ENCODE measurements around the gene MRTO4. TPM values are rescaled to one million over a fixed set of nuclear protein-coding genes. Genes with fewer than 3 reads are reported as not detected.
A peak's percentile ranks its signal among the peaks of the same experiment; 100 is the strongest.
"Not testable (repeated sequence)": the region's sequence is repeated elsewhere in the genome, so short reads cannot be mapped to it uniquely, and the experiment has no call there.

MRTO4 gene
- total RNA-seq, 2 experiments from 2014 or later = 24.8 to 28.2 TPM

DNA sequence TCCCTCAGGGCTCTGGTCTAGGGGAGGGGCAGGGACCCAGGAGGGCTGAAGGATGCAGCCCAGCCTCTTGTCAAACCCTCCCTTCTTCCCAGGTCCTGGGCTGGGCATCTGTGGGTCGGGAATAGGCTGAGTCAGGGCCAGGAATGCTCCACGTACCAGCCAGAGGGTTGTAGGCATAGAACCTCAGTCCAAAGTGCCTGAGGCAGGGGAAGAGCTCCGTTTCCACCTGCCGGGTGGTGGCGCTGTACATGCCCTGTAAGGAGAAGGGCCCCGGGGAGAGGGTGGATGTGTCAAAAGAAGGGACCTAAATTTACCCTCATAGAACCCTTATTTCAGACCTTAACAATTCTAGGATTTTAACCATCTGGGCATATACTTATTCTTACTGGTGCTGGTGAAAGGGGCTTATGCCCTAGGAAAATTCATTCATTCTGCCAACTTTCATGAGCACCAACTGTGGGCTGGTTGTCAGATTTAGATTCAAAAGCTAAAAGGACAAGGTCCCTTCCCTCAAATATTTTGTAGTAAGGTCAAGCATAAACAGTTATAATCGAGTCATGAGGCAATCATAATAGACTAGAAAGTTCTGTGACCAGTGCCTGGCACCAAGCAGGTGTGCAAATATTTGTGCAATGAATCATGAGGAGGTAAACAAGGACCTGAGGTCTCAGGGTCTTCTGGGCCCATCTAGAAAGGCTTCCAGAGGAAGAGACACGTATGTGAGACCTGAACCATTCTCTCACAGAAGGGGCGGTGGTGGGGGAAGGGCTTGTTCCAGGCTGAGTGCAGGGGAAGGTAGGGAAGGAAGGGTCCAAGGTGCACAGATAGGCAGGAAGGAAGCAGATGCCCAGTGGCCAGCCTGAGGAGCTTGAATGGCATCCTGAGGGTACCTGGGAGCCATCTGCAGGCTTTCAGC is 18.1 kb downstream of the MRTO4 start:
- DNase-seq; ATAC-seq (ENCODE audit: low read depth); H3K4me3 Mint-ChIP-seq; POLR2A ChIA-PET; H3K9me3 Mint-ChIP-seq; H3K27ac Mint-ChIP-seq; H3K36me3 Mint-ChIP-seq; H3K4me1 Mint-ChIP-seq: not testable (repeated sequence)
- H3K27me3 Mint-ChIP-seq = peaks cover 32% of the 10 kb centered on the region

GRCh38 chr1:19270343-19270730 is 18.7 kb downstream of the MRTO4 start:
- H3K27me3 Mint-ChIP-seq = peaks cover 34% of the 10 kb centered on the region
- ATAC-seq (ENCODE audit: low read depth); H3K27ac Mint-ChIP-seq; H3K9me3 Mint-ChIP-seq; H3K4me1 Mint-ChIP-seq; H3K4me3 Mint-ChIP-seq; H3K36me3 Mint-ChIP-seq; POLR2A ChIA-PET; DNase-seq: not testable (repeated sequence)

DNA sequence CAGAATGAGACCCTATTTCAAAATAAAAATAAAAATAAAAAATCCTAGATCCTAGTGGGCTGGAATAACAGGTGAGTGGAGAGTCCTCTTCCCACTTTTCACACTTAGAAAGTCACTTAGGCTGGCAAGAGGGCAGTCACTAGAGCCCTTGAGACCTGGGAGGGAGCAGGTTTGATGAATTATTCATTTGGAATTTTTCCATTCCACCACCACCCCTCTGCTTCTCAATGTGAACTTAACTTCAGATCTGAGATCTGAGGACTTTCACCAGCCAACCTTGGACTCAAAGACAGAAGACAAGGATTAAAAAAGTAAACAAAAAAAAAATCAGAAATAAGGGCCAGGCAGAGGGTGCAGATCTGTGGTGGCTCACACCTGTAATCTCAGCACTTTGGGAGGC is 20.5 kb downstream of the MRTO4 start:
- H3K4me3 Mint-ChIP-seq = no peak overlapping the region
- H3K27ac Mint-ChIP-seq = no peak overlapping the region
- POLR2A ChIA-PET = no interaction called here
- DNase-seq (no peak), ATAC-seq (ENCODE audit: low read depth) (no peak)
- peaks cover 6% of the 10 kb centered on the region for H3K9me3 Mint-ChIP-seq
- peaks cover 11% of the 10 kb centered on the region for H3K36me3 Mint-ChIP-seq
- peaks cover 38% of the 10 kb centered on the region for H3K27me3 Mint-ChIP-seq
- peaks cover 3% of the 10 kb centered on the region for H3K4me1 Mint-ChIP-seq

GRCh38 chr1:19273106-19273843 is 21.7 kb downstream of the MRTO4 start:
- POLR2A ChIA-PET = interaction anchor here (0.6 kb wide), 1 partner anchor 29 kb away, joined by 3 read pairs; no protein-coding TSS in a partner anchor

DNA sequence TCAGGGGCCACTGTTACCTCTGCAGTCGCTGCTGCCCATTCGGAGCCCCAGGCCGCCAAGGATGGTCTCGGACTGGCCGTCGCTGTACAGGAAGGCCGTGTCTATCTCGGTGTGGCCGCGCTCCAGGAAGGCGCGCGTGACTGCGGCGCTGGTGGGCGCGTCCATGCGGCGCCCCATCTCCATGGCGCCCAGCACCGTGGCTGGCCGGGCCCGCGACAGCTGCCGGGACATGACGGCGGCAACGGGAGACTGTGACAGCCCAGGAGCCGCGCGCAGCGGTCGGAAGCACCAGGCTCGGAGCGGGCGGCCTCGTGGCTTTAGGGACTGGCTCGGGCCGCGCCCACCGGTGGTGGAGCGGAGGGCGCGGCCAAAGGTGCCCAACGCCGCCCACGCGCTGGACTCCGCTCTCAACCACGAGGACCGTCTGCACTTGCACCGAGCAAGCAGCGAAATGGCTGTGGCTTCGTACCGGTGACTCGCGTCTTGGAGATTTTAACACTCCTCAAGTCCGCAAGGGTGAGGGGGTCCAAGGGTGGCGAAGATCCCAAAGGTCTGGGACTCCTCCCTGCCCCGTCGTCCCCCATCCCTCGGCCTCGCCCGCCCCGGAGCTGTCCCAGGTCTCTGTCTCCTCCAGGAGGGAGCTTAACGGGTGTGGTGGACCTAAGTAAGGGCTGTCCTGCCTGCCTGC is 22.4 kb downstream of the MRTO4 start:
- DNase-seq, POLR2A ChIA-PET, H3K27ac Mint-ChIP-seq, H3K9me3 Mint-ChIP-seq, H3K4me1 Mint-ChIP-seq: not testable (repeated sequence)
- peak; percentile 52 for ATAC-seq (ENCODE audit: low read depth)
- Mint-ChIP-seq H3K4me3 (peak overlapping the region; percentile 8), H3K27me3 (peaks cover 39% of the 10 kb centered on the region), H3K36me3 (peaks cover 11% of the 10 kb centered on the region)

More at GRCh38 chr1:19273106-19273843, 21.7 kb downstream of the MRTO4 start:
- no peak for DNase-seq
- Mint-ChIP-seq H3K4me3 (peak overlapping the region; percentile 25), H3K9me3 (peaks cover 6% of the 10 kb centered on the region), H3K27me3 (peaks cover 38% of the 10 kb centered on the region), H3K27ac (no peak overlapping the region), H3K36me3 (peaks cover 11% of the 10 kb centered on the region), H3K4me1 (peaks cover 3% of the 10 kb centered on the region)
- no peak for ATAC-seq (ENCODE audit: low read depth)

DNA sequence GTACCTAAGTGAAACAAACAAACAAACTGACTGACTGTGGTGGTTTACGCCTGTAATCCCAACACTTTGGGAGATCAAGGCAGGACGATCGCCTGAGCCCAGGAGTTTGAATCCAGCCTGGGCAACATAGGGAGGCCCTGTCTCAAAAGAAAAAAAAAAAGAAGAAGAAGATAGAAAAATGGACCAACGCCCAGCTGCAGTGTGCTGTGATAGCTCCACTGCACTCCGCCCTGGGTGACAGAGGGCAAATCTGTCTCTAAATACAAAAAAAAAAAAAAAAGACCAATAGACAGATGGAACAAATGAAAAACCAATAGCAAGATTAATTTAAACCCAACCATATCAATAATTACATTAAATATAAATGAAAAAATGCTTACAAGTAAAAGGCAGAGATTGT is 23.0 kb downstream of the MRTO4 start:
- Mint-ChIP-seq H3K9me3 (peaks cover 6% of the 10 kb centered on the region), H3K36me3 (peaks cover 11% of the 10 kb centered on the region), H3K27me3 (peaks cover 40% of the 10 kb centered on the region), H3K27ac (no peak overlapping the region), H3K4me3 (peak overlapping the region; percentile 8), H3K4me1 (peaks cover 3% of the 10 kb centered on the region)
- no peak for DNase-seq
- ATAC-seq (ENCODE audit: low read depth) = no peak
- POLR2A ChIA-PET = no interaction called here

DNA sequence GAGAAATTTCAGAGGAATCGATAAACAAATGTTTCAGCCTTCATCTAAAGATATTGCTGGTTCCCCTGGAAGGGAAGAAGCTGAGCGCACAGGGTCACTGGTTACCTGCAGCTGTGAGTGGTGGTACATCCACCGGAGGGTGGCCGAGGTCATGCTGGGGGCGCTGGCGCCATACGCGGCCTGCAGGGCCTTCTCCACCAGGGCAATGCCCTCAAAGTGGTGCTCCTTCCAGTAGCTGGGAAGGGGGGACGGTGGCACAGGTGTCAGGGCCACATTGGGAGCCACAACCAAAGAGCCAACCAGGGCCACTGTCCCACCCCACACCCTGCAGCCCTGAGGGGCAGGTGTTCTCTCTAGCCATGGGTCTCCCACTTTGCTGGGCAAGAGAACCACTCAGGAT is 32.3 kb downstream of the MRTO4 start:
- H3K36me3 Mint-ChIP-seq = no peaks in the 10 kb centered on the region
- no peak overlapping the region for H3K4me3 Mint-ChIP-seq
- peaks cover 3% of the 10 kb centered on the region for H3K4me1 Mint-ChIP-seq
- H3K27ac Mint-ChIP-seq = no peak overlapping the region
- H3K27me3 Mint-ChIP-seq = peaks cover 10% of the 10 kb centered on the region
- no peaks in the 10 kb centered on the region for H3K9me3 Mint-ChIP-seq
- POLR2A ChIA-PET = no interaction called here
- ATAC-seq (ENCODE audit: low read depth) (no peak), DNase-seq (no peak)

DNA sequence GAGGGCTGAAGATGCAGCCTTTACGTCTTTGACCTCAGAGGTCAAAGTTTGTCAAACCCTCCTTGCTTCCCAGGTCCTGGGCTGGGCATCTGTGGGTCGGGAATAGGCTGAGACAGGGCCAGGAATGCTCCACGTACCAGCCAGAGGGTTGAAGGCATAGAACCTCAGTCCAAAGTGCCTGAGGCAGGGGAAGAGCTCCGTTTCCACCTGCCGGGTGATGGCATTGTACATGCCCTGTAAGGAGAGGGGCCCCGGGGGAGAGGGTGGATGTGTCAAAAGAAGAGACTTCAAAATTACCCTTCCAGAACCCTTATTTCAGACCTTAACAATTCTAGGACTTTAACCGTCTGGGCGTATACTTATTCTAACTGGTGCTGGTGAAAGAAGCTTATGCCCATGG is 33.3 kb downstream of the MRTO4 start:
- POLR2A ChIA-PET = no interaction called here
- ATAC-seq (ENCODE audit: low read depth) = no peak

GRCh38 chr1:19285366-19285765 is 33.8 kb downstream of the MRTO4 start:
- H3K36me3 Mint-ChIP-seq; H3K4me3 Mint-ChIP-seq; ATAC-seq (ENCODE audit: low read depth); H3K4me1 Mint-ChIP-seq; POLR2A ChIA-PET; DNase-seq; H3K9me3 Mint-ChIP-seq; H3K27ac Mint-ChIP-seq: not testable (repeated sequence)
- H3K27me3 Mint-ChIP-seq = peaks cover 18% of the 10 kb centered on the region

More for the DNA sequence above, 33.3 kb downstream of the MRTO4 start:
- no peak for DNase-seq
- Mint-ChIP-seq H3K27ac (no peak overlapping the region), H3K27me3 (peaks cover 18% of the 10 kb centered on the region), H3K4me3 (no peak overlapping the region), H3K4me1 (peaks cover 6% of the 10 kb centered on the region), H3K36me3 (peaks cover 3% of the 10 kb centered on the region), H3K9me3 (no peaks in the 10 kb centered on the region)

GRCh38 chr1:19285807-19286206 is 34.2 kb downstream of the MRTO4 start:
- H3K4me3 Mint-ChIP-seq; H3K9me3 Mint-ChIP-seq; H3K4me1 Mint-ChIP-seq; DNase-seq; H3K36me3 Mint-ChIP-seq; H3K27ac Mint-ChIP-seq; ATAC-seq (ENCODE audit: low read depth); POLR2A ChIA-PET: not testable (repeated sequence)
- H3K27me3 Mint-ChIP-seq = peaks cover 18% of the 10 kb centered on the region

DNA sequence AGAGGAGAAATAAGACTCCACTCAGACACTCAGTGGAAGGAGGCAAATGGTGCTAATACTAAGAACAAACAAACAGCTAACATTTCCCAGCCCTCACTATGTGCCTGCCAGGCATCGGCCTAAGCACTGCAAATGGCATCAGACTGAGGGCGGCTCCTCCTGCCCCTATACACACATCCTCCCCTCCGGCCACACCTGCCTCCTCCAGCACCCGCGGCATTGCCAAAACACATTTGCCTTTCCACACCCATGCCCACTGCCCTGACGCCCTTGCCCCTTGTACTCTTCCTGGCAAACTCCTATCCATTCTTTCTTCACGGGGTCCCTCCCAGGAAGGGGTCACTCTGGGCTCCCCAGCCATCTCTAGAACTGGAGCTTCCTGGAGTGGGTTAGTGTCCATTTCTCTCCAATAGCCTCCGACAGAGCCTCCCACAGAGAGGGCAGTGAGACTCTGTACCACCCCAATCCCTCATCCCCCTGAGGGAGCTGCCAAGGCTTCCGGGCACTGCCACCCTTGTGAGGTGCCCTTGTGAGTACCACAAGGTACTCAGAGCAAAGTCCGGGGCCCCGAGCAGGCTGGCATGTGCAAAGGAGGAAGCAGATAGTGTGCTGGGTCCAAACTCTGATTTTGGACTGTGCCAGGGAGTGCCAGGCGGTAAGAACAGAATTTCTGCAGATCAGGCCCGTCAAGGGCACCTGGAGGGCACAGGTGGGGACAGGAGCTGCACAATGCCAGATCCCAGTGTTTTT is 36.0 kb downstream of the MRTO4 start:
- no peak overlapping the region for H3K27ac Mint-ChIP-seq

GRCh38 chr1:19288324-19289241 is 37.0 kb downstream of the MRTO4 start, which contains the start of gene AKR7A3:
AKR7A3 (minus strand) TSS chr1:19288770; CDS start chr1:19288709, 61 bp downstream.
- peak; percentile 72 for DNase-seq
- Mint-ChIP-seq H3K27me3 (peaks cover 20% of the 10 kb centered on the region), H3K4me3 (peak within 1 kb of the TSS; percentile 55)
- H3K9me3 Mint-ChIP-seq, H3K4me1 Mint-ChIP-seq, H3K27ac Mint-ChIP-seq, POLR2A ChIA-PET, H3K36me3 Mint-ChIP-seq: not testable (repeated sequence)
- ATAC-seq (ENCODE audit: low read depth) = peak; percentile 90

More for the DNA sequence above, 36.0 kb downstream of the MRTO4 start:
- peak overlapping the region; percentile 21 for H3K4me3 Mint-ChIP-seq
- ATAC-seq (ENCODE audit: low read depth) (no peak), DNase-seq (no peak)
- peaks cover 6% of the 10 kb centered on the region for H3K4me1 Mint-ChIP-seq
- H3K9me3 Mint-ChIP-seq = no peaks in the 10 kb centered on the region
- H3K36me3 Mint-ChIP-seq = peaks cover 8% of the 10 kb centered on the region
- POLR2A ChIA-PET = no interaction called here
- peaks cover 18% of the 10 kb centered on the region for H3K27me3 Mint-ChIP-seq
